ENCODE results near the gene EIF5AL1. TPM values are rescaled to one million over a fixed set of nuclear protein-coding genes. Genes with fewer than 3 reads are reported as not detected.

EIF5AL1 gene
- total and polyA plus RNA-seq, 12 donors: 0.10 to 1.9 (median 0.43) TPM; not detected in 3

DNA sequence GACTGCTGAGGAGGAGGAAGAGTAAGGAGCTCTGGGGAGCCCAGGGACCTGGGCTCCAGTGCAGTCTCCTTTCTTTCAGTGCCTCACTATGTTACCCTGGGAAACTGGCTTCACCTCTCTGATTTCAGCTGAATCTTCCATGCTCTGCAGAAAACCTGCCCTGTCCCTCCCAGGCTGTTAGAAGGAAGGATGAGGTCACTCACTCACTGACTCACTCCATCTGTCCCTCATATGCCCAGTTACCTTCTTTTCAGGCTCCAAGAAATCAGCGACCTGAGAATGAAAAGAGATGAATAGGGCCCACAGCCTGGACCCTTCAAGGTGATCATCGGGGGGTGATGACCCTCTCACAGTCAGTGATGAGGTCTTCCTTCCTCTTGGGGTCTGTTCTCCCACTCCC is 47.4 kb downstream of the EIF5AL1 start:
- H3K9me3 ChIP-seq (replicated peaks in 1 of 3): no peaks in the 10 kb centered on the region
- H3K27me3 ChIP-seq: peaks cover 7% of the 10 kb centered on the region
- H3K4me3 ChIP-seq: no peak overlapping the region
- intact Hi-C loops (cut with DNase I): loop anchor here (5.0 to 10.0 kb wide), 2 partner anchors 345 to 373 kb away; no protein-coding TSS in a partner anchor
- WGBS, 4 donors: 56 to 88% (median 68%) methylated on average over 2 of the region's 2 CpGs
- DNase-seq: no peak
- H3K4me1 ChIP-seq (replicated peaks in 1 of 2): no peaks in the 10 kb centered on the region
- no peak overlapping the region for H3K27ac ChIP-seq
- TF ChIP-seq, protein P1, sequence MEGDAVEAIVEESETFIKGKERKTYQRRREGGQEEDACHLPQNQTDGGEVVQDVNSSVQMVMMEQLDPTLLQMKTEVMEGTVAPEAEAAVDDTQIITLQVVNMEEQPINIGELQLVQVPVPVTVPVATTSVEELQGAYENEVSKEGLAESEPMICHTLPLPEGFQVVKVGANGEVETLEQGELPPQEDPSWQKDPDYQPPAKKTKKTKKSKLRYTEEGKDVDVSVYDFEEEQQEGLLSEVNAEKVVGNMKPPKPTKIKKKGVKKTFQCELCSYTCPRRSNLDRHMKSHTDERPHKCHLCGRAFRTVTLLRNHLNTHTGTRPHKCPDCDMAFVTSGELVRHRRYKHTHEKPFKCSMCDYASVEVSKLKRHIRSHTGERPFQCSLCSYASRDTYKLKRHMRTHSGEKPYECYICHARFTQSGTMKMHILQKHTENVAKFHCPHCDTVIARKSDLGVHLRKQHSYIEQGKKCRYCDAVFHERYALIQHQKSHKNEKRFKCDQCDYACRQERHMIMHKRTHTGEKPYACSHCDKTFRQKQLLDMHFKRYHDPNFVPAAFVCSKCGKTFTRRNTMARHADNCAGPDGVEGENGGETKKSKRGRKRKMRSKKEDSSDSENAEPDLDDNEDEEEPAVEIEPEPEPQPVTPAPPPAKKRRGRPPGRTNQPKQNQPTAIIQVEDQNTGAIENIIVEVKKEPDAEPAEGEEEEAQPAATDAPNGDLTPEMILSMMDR (IDR thresholded peaks at IDR 0.05): no peak
- no peak for TF ChIP-seq POLR2A (IDR thresholded peaks at IDR 0.05)
- no peaks in the 10 kb centered on the region for H3K36me3 ChIP-seq (replicated peaks in 1 of 2)

DNA sequence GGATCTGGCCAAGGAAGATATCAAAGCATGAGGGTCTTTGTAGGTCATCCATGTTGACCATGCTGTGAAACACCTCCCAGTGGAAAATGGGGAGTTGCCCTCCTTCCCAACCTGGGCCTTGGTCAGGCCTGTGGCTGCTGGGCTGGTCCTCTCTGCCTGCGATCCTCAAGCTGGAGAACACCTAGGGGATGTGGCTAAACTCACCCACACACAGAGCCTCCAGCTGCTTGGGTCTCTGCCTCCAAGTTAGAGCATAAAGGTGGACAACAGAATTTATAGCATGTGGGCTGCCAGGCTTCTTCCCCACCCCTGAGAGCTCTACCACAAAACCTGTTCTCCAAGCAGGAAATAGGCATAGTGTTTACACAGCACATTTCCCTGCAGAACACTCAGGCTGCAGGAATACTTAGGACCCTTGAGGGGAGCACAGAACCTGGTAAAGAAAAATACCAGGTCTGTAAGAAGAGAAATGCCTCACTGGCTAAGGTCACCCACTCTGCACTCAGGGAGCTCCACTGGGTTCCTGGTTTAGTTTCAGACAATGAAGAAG is 47.9 kb downstream of the EIF5AL1 start, which contains the start of gene SFTPA2:
SFTPA2 (minus strand) TSS at position 248 of the 550 bp plus-strand sequence. CDS start 924 bp downstream, outside the sequence.
- H3K4me3 ChIP-seq: no peak within 1 kb of the TSS
- intact Hi-C loops (cut with DNase I): loop anchor here (5.0 to 10.0 kb wide), 2 partner anchors 345 to 372 kb away; no protein-coding TSS in a partner anchor
- TF ChIP-seq POLR2A (IDR thresholded peaks at IDR 0.05): no peak
- TF ChIP-seq, protein P1 (IDR thresholded peaks at IDR 0.05): no peak

DNA sequence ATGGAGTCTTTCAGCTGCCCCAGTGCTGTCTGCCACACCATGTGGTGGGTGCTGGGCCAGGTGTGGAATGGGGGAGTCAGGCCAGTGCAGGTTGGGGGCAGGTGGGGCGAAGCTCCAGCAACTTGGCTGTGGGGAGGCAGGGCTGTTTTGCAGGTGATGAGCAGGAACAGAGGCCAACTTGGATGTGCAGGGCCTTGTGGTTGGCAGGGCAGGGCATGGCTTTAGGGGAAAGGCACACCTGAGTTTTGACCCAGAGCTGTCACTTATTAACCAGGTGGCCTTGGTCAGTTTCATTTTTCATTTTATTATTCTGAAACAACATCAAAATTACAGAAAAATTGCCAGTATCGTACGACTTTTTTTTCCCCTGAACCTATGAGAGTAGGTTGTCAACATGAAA is 48.9 kb downstream of the EIF5AL1 start:
- intact Hi-C loops (cut with DNase I): loop anchor here (5.0 to 10.0 kb wide), 2 partner anchors 344 to 371 kb away; no protein-coding TSS in a partner anchor

More for the DNA sequence above, 47.9 kb downstream of the EIF5AL1 start, which contains the start of gene SFTPA2:
- 76 to 100% (median 82%) methylated on average over 1 of the region's 1 CpG; no CpG with 5 or more reads in 1 of the 4 donors for WGBS, 4 donors
- Histone ChIP-seq H3K36me3 (replicated peaks in 1 of 2) (no peaks in the 10 kb centered on the region), H3K27ac (no peak within 1 kb of the TSS), H3K9me3 (replicated peaks in 1 of 3) (no peaks in the 10 kb centered on the region), H3K4me1 (replicated peaks in 1 of 2) (no peaks in the 10 kb centered on the region), H3K27me3 (peaks cover 7% of the 10 kb centered on the region)
- no peak for DNase-seq

DNA sequence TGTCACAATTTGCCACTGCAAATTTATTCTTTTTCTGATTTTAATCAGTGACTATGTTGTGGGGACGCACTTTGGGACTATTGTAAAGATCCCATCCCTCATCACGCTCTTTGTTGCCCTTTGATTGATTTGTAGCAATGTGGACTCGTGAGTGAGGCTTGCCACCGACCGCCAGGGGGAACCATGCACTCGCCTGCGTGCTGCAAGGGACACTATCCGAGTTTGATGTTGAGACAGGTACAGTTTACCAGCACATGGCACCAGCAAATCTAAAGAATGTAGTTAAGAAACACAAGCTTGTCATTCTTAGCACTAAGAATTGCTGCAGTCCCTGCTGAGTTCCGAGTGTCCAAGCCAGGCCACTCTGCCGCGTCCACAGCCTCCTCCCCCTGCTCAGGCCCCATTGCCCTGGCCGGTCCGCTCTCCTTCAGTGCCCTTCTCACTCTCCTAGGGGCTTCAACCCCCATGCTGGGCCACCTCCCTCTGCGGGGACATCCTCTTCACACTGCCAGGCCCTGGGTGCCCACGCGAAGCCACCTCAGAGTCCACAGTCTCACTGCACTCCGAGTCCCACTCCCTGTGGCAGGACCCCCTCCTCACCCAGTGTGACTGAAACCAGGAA is 49.9 kb downstream of the EIF5AL1 start:
- no peak overlapping the region for H3K4me3 ChIP-seq
- no peaks in the 10 kb centered on the region for H3K36me3 ChIP-seq (replicated peaks in 1 of 2)
- WGBS, 4 donors: 11 to 14% (median 11%) methylated on average over 13 to 17 of the region's 17 CpGs
- TF ChIP-seq POLR2A (IDR thresholded peaks at IDR 0.05): no peak
- TF ChIP-seq, protein P1 (IDR thresholded peaks at IDR 0.05): peak; percentile 65 to 80 (median 70)
- peaks cover 12% of the 10 kb centered on the region for H3K27me3 ChIP-seq
- no peak overlapping the region for H3K27ac ChIP-seq
- intact Hi-C loops (cut with DNase I): loop anchor here (5.0 to 10.0 kb wide), 2 partner anchors 343 to 370 kb away; no protein-coding TSS in a partner anchor
- peak; percentile 49 to 81 (median 70) for DNase-seq
- H3K4me1 ChIP-seq (replicated peaks in 1 of 2): no peaks in the 10 kb centered on the region
- H3K9me3 ChIP-seq (replicated peaks in 1 of 3): no peaks in the 10 kb centered on the region

More for the DNA sequence above, 48.9 kb downstream of the EIF5AL1 start:
- Histone ChIP-seq H3K27ac (no peak overlapping the region), H3K9me3 (replicated peaks in 1 of 3) (no peaks in the 10 kb centered on the region), H3K4me3 (no peak overlapping the region), H3K36me3 (replicated peaks in 1 of 2) (no peaks in the 10 kb centered on the region), H3K4me1 (replicated peaks in 1 of 2) (no peaks in the 10 kb centered on the region), H3K27me3 (peaks cover 7% of the 10 kb centered on the region)
- TF ChIP-seq, protein P1 (IDR thresholded peaks at IDR 0.05): no peak
- no peak for TF ChIP-seq POLR2A (IDR thresholded peaks at IDR 0.05)
- WGBS, 4 donors: 55 to 79% (median 76%) methylated on average over 2 to 3 of the region's 3 CpGs
- DNase-seq: no peak
